ENCODE data around the gene DCANP1.

DNA sequence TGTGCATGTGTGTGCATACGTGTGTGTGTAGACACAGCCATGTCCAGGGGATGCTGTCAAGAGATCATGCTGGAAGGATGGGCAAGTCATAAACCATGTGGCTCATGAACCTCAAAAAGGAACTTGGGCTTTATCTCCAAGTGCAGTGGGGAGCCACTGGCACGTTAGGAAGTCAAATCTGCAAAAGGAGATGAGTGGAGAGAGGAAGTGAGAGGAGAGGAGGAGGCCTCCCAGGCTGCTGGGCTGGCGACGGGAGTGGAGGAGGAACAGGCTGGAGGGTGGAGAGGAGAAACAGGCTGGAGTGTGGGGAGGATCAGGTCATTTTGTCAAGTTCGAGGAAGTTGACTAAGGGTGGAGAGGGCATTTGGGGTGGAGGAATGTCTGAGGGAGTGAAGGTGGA, 34.2 kb upstream of the DCANP1 start:
- TF ChIP-seq, protein P1, sequence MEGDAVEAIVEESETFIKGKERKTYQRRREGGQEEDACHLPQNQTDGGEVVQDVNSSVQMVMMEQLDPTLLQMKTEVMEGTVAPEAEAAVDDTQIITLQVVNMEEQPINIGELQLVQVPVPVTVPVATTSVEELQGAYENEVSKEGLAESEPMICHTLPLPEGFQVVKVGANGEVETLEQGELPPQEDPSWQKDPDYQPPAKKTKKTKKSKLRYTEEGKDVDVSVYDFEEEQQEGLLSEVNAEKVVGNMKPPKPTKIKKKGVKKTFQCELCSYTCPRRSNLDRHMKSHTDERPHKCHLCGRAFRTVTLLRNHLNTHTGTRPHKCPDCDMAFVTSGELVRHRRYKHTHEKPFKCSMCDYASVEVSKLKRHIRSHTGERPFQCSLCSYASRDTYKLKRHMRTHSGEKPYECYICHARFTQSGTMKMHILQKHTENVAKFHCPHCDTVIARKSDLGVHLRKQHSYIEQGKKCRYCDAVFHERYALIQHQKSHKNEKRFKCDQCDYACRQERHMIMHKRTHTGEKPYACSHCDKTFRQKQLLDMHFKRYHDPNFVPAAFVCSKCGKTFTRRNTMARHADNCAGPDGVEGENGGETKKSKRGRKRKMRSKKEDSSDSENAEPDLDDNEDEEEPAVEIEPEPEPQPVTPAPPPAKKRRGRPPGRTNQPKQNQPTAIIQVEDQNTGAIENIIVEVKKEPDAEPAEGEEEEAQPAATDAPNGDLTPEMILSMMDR (IDR thresholded peaks at IDR 0.05; ENCODE audit: low read depth, low read length, missing input control) = no peak
- TF ChIP-seq TAF1 (conservative IDR thresholded peaks at IDR 0.05) (no peak), RAD21 (IDR thresholded peaks at IDR 0.05) (no peak), NR2F2 (IDR thresholded peaks at IDR 0.05) (no peak), GABPA (IDR thresholded peaks at IDR 0.05 in 1 of 2, conservative IDR thresholded peaks at IDR 0.05 in 1 of 2) (no peak), YY1 (IDR thresholded peaks at IDR 0.05) (no peak), EGR1 (IDR thresholded peaks at IDR 0.05; ENCODE audit: low read depth in 2 of 2) (no peak), SP1 (IDR thresholded peaks at IDR 0.05) (no peak), RXRA (IDR thresholded peaks at IDR 0.05) (no peak)
- TF ChIP-seq, protein P2, sequence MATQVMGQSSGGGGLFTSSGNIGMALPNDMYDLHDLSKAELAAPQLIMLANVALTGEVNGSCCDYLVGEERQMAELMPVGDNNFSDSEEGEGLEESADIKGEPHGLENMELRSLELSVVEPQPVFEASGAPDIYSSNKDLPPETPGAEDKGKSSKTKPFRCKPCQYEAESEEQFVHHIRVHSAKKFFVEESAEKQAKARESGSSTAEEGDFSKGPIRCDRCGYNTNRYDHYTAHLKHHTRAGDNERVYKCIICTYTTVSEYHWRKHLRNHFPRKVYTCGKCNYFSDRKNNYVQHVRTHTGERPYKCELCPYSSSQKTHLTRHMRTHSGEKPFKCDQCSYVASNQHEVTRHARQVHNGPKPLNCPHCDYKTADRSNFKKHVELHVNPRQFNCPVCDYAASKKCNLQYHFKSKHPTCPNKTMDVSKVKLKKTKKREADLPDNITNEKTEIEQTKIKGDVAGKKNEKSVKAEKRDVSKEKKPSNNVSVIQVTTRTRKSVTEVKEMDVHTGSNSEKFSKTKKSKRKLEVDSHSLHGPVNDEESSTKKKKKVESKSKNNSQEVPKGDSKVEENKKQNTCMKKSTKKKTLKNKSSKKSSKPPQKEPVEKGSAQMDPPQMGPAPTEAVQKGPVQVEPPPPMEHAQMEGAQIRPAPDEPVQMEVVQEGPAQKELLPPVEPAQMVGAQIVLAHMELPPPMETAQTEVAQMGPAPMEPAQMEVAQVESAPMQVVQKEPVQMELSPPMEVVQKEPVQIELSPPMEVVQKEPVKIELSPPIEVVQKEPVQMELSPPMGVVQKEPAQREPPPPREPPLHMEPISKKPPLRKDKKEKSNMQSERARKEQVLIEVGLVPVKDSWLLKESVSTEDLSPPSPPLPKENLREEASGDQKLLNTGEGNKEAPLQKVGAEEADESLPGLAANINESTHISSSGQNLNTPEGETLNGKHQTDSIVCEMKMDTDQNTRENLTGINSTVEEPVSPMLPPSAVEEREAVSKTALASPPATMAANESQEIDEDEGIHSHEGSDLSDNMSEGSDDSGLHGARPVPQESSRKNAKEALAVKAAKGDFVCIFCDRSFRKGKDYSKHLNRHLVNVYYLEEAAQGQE (IDR thresholded peaks at IDR 0.05) = no peak
- TF ChIP-seq, protein P3, sequence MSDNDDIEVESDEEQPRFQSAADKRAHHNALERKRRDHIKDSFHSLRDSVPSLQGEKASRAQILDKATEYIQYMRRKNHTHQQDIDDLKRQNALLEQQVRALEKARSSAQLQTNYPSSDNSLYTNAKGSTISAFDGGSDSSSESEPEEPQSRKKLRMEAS (IDR thresholded peaks at IDR 0.05) = no peak
- TF ChIP-seq, protein P4, sequence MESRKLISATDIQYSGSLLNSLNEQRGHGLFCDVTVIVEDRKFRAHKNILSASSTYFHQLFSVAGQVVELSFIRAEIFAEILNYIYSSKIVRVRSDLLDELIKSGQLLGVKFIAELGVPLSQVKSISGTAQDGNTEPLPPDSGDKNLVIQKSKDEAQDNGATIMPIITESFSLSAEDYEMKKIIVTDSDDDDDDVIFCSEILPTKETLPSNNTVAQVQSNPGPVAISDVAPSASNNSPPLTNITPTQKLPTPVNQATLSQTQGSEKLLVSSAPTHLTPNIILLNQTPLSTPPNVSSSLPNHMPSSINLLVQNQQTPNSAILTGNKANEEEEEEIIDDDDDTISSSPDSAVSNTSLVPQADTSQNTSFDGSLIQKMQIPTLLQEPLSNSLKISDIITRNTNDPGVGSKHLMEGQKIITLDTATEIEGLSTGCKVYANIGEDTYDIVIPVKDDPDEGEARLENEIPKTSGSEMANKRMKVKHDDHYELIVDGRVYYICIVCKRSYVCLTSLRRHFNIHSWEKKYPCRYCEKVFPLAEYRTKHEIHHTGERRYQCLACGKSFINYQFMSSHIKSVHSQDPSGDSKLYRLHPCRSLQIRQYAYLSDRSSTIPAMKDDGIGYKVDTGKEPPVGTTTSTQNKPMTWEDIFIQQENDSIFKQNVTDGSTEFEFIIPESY (IDR thresholded peaks at IDR 0.05) = no peak
- TF ChIP-seq, protein P5, sequence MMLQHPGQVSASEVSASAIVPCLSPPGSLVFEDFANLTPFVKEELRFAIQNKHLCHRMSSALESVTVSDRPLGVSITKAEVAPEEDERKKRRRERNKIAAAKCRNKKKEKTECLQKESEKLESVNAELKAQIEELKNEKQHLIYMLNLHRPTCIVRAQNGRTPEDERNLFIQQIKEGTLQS (IDR thresholded peaks at IDR 0.05) = no peak
